K562 (cell line): Measurements from ENCODE around the gene PPM1H. TPM values are rescaled to one million over a fixed set of nuclear protein-coding genes. Genes with fewer than 3 reads are reported as not detected.

Experiments used
- ATAC-seq: fragments of 200-7000 bp; cut with Tn5 transposase; 3 replicates; pipeline ENCODE4 v1.9.1; 2020; ENCODE audit warnings: moderate library complexity
- BruUV-seq: library from RNA; stranded (reverse); fragments of 400-500 nt; replicated peaks from 2 replicates; lab custom pipeline; 2021; lab: Mats Ljungman, UMichigan
- CTCF ChIA-PET: fragments of 300-600 bp; formaldehyde crosslinking; extraction: SDS; loops from one replicate; lab custom pipeline; 2021; ENCODE audit warnings: low intra/inter-chr PET ratio; lab: Yijun Ruan, JAX
- POLR2A ChIA-PET: fragments of 300-600, 350-650 bp; sonication (Branson Sonifier 250); formaldehyde crosslinking; extraction: SDS; loops from one replicate; lab custom pipeline; 2021; ENCODE audit warnings: antibody characterized with exemption, inconsistent platforms; lab: Yijun Ruan, JAX
- DNase-seq, 4 experiments: peaks; one replicate each; pipeline versions ENCODE4 v3.0.0 to v3.0.0-alpha.2; 2011 to 2018; ENCODE audit warnings: low spot score in 3 of 4, mixed read lengths in 3 of 4; ENCODE audit errors: extremely low read depth in 1 of 4
- FAIRE-seq: peaks from 2 replicates; lab custom pipeline; 2011; peaks lifted over from hg19 to GRCh38; lab: Jason Lieb, UNC
- H2AFZ ChIP-seq: 2 replicates; pipeline ENCODE4 v1.6.0; 2011; ENCODE audit warnings: low read depth, low read length, control low read depth, inconsistent platforms
- H3K27ac ChIP-seq: fragments of 200-600 bp; 3 replicates; pipeline ENCODE4 v1.8.0; 2011; ENCODE audit warnings: low read depth, mild to moderate bottlenecking, control low read depth, inconsistent platforms, low read length, moderate library complexity, mixed read lengths; ENCODE audit errors: extremely low read depth
- H3K27me3 ChIP-seq, 2 experiments: fragments of 300-600 bp in 1 of 2; 2 replicates in 1 of 2; 3 replicates in 1 of 2; pipeline versions ENCODE4 v1.6.0 to v1.8.0; 2011; ENCODE audit warnings: inconsistent platforms in 2 of 2, low read length in 2 of 2, mild to moderate bottlenecking in 1 of 2, mixed read lengths in 1 of 2, moderate library complexity in 1 of 2; ENCODE audit not compliant: control insufficient read depth in 2 of 2, insufficient read depth in 2 of 2
- H3K36me3 ChIP-seq: fragments of 300-600 bp; 3 replicates; pipeline ENCODE4 v1.8.0; 2011; ENCODE audit warnings: mild to moderate bottlenecking, low read length, inconsistent platforms; ENCODE audit not compliant: control insufficient read depth, insufficient read depth
- H3K4me1 ChIP-seq, 2 experiments: fragments of 200-600 bp in 1 of 2; replicated peaks in 1 of 2; 2 replicates in 1 of 2; 3 replicates in 1 of 2; pipeline versions ENCODE4 v1.5.1 to v1.8.0; 2011; ENCODE audit warnings: inconsistent platforms in 2 of 2, low read length in 2 of 2, mild to moderate bottlenecking in 1 of 2, mixed read lengths in 1 of 2, moderate library complexity in 1 of 2; ENCODE audit not compliant: control insufficient read depth in 2 of 2, insufficient read depth in 2 of 2
- H3K4me2 ChIP-seq: 2 replicates; pipeline ENCODE4 v1.6.1; 2011; ENCODE audit warnings: low read length, control low read depth, inconsistent platforms, mixed read lengths; ENCODE audit not compliant: insufficient read depth
- H3K4me3 ChIP-seq: fragments of 200-600 bp; sonication (generic), shearing (Covaris generic); 2 replicates; pipeline ENCODE4 v1.5.1; 2016; ENCODE audit warnings: control low read depth, inconsistent platforms
- H3K79me2 ChIP-seq: fragments of 200-600 bp; 3 replicates; pipeline ENCODE4 v1.8.0; 2011; ENCODE audit warnings: low read length, inconsistent platforms; ENCODE audit not compliant: control insufficient read depth, insufficient read depth
- H3K9ac ChIP-seq, 2 experiments: 2 replicates each; pipeline versions ENCODE4 v1.6.0 to v1.6.1; 2011; ENCODE audit warnings: low read depth in 2 of 2, low read length in 2 of 2, control low read depth in 1 of 2, inconsistent platforms in 1 of 2, mild to moderate bottlenecking in 1 of 2, mixed read lengths in 1 of 2; ENCODE audit not compliant: insufficient read depth in 1 of 2
- H3K9me1 ChIP-seq: one replicate; pipeline ENCODE4 v1.6.0; 2011; ENCODE audit warnings: inconsistent platforms, mild to moderate bottlenecking, low read length, moderate library complexity; ENCODE audit not compliant: control insufficient read depth, insufficient read depth
- H3K9me3 ChIP-seq: replicated peaks from 2 replicates; pipeline ENCODE4 v1.5.1; 2011; ENCODE audit warnings: low read depth, low read length, inconsistent platforms; ENCODE audit not compliant: control insufficient read depth, insufficient read depth
- H4K20me1 ChIP-seq: replicated peaks from 2 replicates; pipeline ENCODE4 v1.6.1; 2011; ENCODE audit warnings: low read length, inconsistent platforms, mixed read lengths; ENCODE audit not compliant: control insufficient read depth, insufficient read depth
- CAMTA2 ChIP-seq: fragments of 250-450 bp; sonication (Bioruptor Pico); conservative IDR thresholded peaks from 2 replicates; pipeline ENCODE4 v1.5.1; 2022
- EHMT2 ChIP-seq: fragments of 450-650 bp; IDR thresholded peaks from 2 replicates; pipeline ENCODE4 v1.6.1; 2018; ENCODE audit warnings: antibody characterized with exemption
- HOXB6 ChIP-seq: fragments of 250-450 bp; sonication (Bioruptor Pico); IDR thresholded peaks from 2 replicates; pipeline ENCODE4 v1.5.1; 2022; ENCODE audit warnings: mild to moderate bottlenecking, borderline replicate concordance
- JUN ChIP-seq, 2 experiments: sonication (generic) in 1 of 2; formaldehyde crosslinking in 1 of 2; IDR thresholded peaks; 2 replicates each; pipeline versions ENCODE4 v1.6.1 to v1.8.0; 2012 to 2022; ENCODE audit warnings: borderline replicate concordance in 2 of 2, mild to moderate bottlenecking in 2 of 2, improper control_type of control experiment in 1 of 2, low read depth in 1 of 2, low read length in 1 of 2, missing genetic modification reagents in 1 of 2
- RBM34 ChIP-seq: fragments of 200-400 bp; formaldehyde crosslinking; IDR thresholded peaks from 2 replicates; pipeline ENCODE4 v1.6.1; 2018; ENCODE audit warnings: low read length, borderline replicate concordance; ENCODE audit not compliant: insufficient read depth
- REST ChIP-seq, 2 experiments: fragments of 450-650 bp; formaldehyde crosslinking in 1 of 2; IDR thresholded peaks; 2 replicates each; pipeline versions ENCODE4 v1.4.0 to v1.6.1; 2014 to 2020; ENCODE audit warnings: mild to moderate bottlenecking in 2 of 2, borderline replicate concordance in 1 of 2, low read depth in 1 of 2
- SMARCC2 ChIP-seq: fragments of 450-650 bp; IDR thresholded peaks from 2 replicates; pipeline ENCODE4 v1.6.1; 2017; ENCODE audit warnings: antibody characterized with exemption, moderate library complexity, mild to moderate bottlenecking, low read depth
- SP2 ChIP-seq: IDR thresholded peaks from 2 replicates; pipeline ENCODE4 v1.6.1; 2011; ENCODE audit warnings: mild to moderate bottlenecking, low read depth, low read length, moderate library complexity; ENCODE audit not compliant: poor library complexity, severe bottlenecking; ENCODE audit errors: extremely low read depth
- ZBTB1 ChIP-seq: sonication (generic); formaldehyde crosslinking; IDR thresholded peaks from 2 replicates; pipeline ENCODE4 v1.8.1; 2023; ENCODE audit warnings: missing genetic modification reagents, low read depth, mild to moderate bottlenecking, borderline replicate concordance
- ZNF445 ChIP-seq: fragments of 250-450 bp; sonication (Bioruptor Pico); IDR thresholded peaks from 2 replicates; pipeline ENCODE4 v1.4.0; 2020; ENCODE audit warnings: low read depth, mild to moderate bottlenecking, moderate library complexity
- ZNF449 ChIP-seq: fragments of 250-450 bp; sonication (Bioruptor Pico); IDR thresholded peaks from 2 replicates; pipeline ENCODE4 v1.8.0; 2022; ENCODE audit warnings: moderate library complexity, mild to moderate bottlenecking, inconsistent platforms
- ZNF77 ChIP-seq: fragments of 250-450 bp; sonication (Bioruptor Pico); IDR thresholded peaks from 2 replicates; pipeline ENCODE4 v1.5.0; 2020
- WGBS: fragments of 100-300 bp; shearing (Covaris generic); methylation state at CpG from one replicate; pipeline ENCODE4 v1.1.6; 2016; ENCODE audit warnings: low coverage, mixed read lengths; ENCODE audit not compliant: insufficient coverage; ENCODE audit errors: missing lambda C conversion rate; 5-methylcytosine and 5-hydroxymethylcytosine counted together
- in situ Hi-C: fragments of 300-500 bp; cut with MboI; formaldehyde crosslinking; loops from 4 replicates; pipeline ENCODE4 v1.15.0; 2018; ENCODE audit warnings: inconsistent platforms, mixed read lengths
- intact Hi-C: fragments of 100-400 bp; cut with micrococcal nuclease; formaldehyde crosslinking; loops from 2 replicates; pipeline ENCODE4 v1.14.2; 2022
- polyA plus RNA-seq, 8 experiments: library from polyadenylated mRNA; depleted of rRNA in 4 of 8; stranded (reverse) in 5 of 8; unstranded in 3 of 8; fragments of >200 nt; fragmentation: Nextera tagmentation in 2 of 8; fragmentation: Illumina TruSeq in 1 of 8; extraction: Ambion mirVana in 2 of 8; extraction: Trizol in 1 of 8; gene quantifications; 2 replicates each; pipeline versions ENCODE4 v1.2.1 to v1.2.3, GENCODE V29; 2011 to 2014; ENCODE audit warnings: inconsistent platforms in 1 of 8, missing spikeins in 1 of 8
- total RNA-seq, 7 experiments: library from RNA; depleted of rRNA in 6 of 7; stranded (reverse); fragments of >200 nt in 6 of 7; fragmentation: Illumina TruSeq in 2 of 7; extraction: Trizol in 2 of 7; gene quantifications; 2 replicates each; pipeline versions ENCODE4 v1.2.1 to v1.2.3, GENCODE V29; 2011 to 2021; ENCODE audit warnings: low replicate concordance in 1 of 7

The PPM1H gene
- total and polyA plus RNA-seq, 9 of the 15 experiments (the other 6 are each of a cell fraction or from before 2014, with no cell fraction given) = 5.3 to 29.3 (median 11.3) TPM

GRCh38 chr12:62635649-62636048, 299.3 kb downstream of the PPM1H start:
- H3K27ac ChIP-seq = no peak overlapping the region
- WGBS = 8% methylated on average over 1 of the region's 1 CpG
- TF ChIP-seq SMARCC2 (no peak), RBM34 (no peak), REST (IDR thresholded peaks at IDR 0.05; ENCODE audit: borderline replicate concordance) (no peak), REST (CRISPR knock-in tag; IDR thresholded peaks at IDR 0.05; ENCODE audit: low read depth) (no peak), JUN (IDR thresholded peaks at IDR 0.05; ENCODE audit: borderline replicate concordance, low read depth, low read length) (no peak), JUN (CRISPR knock-in tag; IDR thresholded peaks at IDR 0.05; ENCODE audit: borderline replicate concordance) (no peak), ZNF77 (CRISPR knock-in tag) (no peak), SP2 (no peak), EHMT2 (no peak), ZBTB1 (CRISPR knock-in tag) (no peak), HOXB6 (CRISPR knock-in tag) (no peak), ZNF445 (CRISPR knock-in tag) (no peak), ZNF449 (CRISPR knock-in tag) (no peak), CAMTA2 (CRISPR knock-in tag) (no peak)

More at GRCh38 chr12:62635649-62636048, 299.3 kb downstream of the PPM1H start:
- no TSS peak for BruUV-seq
- FAIRE-seq (no peak), ATAC-seq (no peak), DNase-seq (no peak)
- H4K20me1 ChIP-seq = no peaks in the 10 kb centered on the region
- H3K79me2 ChIP-seq = no peaks in the 10 kb centered on the region
- H3K27me3 ChIP-seq = peaks cover 16 to 17% of the 10 kb centered on the region in 2 experiments; a peak in 4 of 5 replicates
- no peaks in the 10 kb centered on the region for H3K9me3 ChIP-seq
- CTCF ChIA-PET = interaction anchor here (0.6 kb wide), 1 partner anchor 50 kb away, joined by 3 read pairs; no protein-coding TSS in a partner anchor
- intact Hi-C loops = no loop called here
- no peaks in the 10 kb centered on the region for H3K9me1 ChIP-seq
- H3K4me2 ChIP-seq = no peak overlapping the region
- H2AFZ ChIP-seq = no peak overlapping the region
- H3K4me1 ChIP-seq = peaks cover 0 to 11% of the 10 kb centered on the region in 2 experiments; a peak in 2 of 5 replicates
- H3K4me3 ChIP-seq = no peak overlapping the region
- no peak overlapping the region for H3K9ac ChIP-seq
- POLR2A ChIA-PET = interaction anchor here (1.5 kb wide), 1 partner anchor 11 kb away, joined by 3 read pairs; no protein-coding TSS in a partner anchor
- in situ Hi-C loops = no loop called here
- no peaks in the 10 kb centered on the region for H3K36me3 ChIP-seq
